Astrocyte (in vitro differentiated cells and primary cell): ENCODE results near the gene ERFL. TPM values are rescaled to one million over a fixed set of nuclear protein-coding genes. Genes with fewer than 3 reads are reported as not detected.
A peak's percentile ranks its signal among the peaks of the same experiment; 100 is the strongest.

Experiments
- DNase-seq: peaks from one replicate; pipeline ENCODE4 v3.0.0-alpha.2; 2010; ENCODE audit warnings: low read depth
- FAIRE-seq: peaks from 2 replicates; lab custom pipeline; 2011; peaks lifted over from hg19 to GRCh38; lab: Jason Lieb, UNC
- H2AFZ ChIP-seq: 2 replicates; pipeline ENCODE4 v1.6.0; 2012; ENCODE audit warnings: low read depth, low read length, inconsistent platforms
- H3K27ac ChIP-seq: 2 replicates; pipeline ENCODE4 v1.5.1; 2011; ENCODE audit warnings: low read depth, low read length, inconsistent platforms
- H3K27me3 ChIP-seq: 2 replicates; pipeline ENCODE4 v1.6.0; 2011; ENCODE audit warnings: low read length, inconsistent platforms; ENCODE audit not compliant: insufficient read depth
- H3K36me3 ChIP-seq: 2 replicates; pipeline ENCODE4 v1.5.1; 2011; ENCODE audit warnings: low read length, inconsistent platforms; ENCODE audit not compliant: insufficient read depth
- H3K4me1 ChIP-seq: 2 replicates; pipeline ENCODE4 v1.5.1; 2011; ENCODE audit warnings: low read length, inconsistent platforms; ENCODE audit not compliant: insufficient read depth
- H3K4me2 ChIP-seq: 2 replicates; pipeline ENCODE4 v1.6.0; 2012; ENCODE audit warnings: low read length, inconsistent platforms
- H3K4me3 ChIP-seq: 2 replicates; pipeline ENCODE4 v1.5.1; 2011; ENCODE audit warnings: low read depth, mild to moderate bottlenecking, low read length, inconsistent platforms; ENCODE audit not compliant: insufficient read depth
- H3K79me2 ChIP-seq: 2 replicates; pipeline ENCODE4 v1.6.0; 2012; ENCODE audit warnings: mild to moderate bottlenecking, low read length, inconsistent platforms; ENCODE audit not compliant: insufficient read depth
- H3K9ac ChIP-seq: 2 replicates; pipeline ENCODE4 v1.6.0; 2012; ENCODE audit warnings: mild to moderate bottlenecking, low read length, inconsistent platforms
- H3K9me3 ChIP-seq: 2 replicates; pipeline ENCODE4 v1.5.1; 2012; ENCODE audit warnings: low read depth, mild to moderate bottlenecking, low read length, inconsistent platforms; ENCODE audit not compliant: insufficient read depth
- H4K20me1 ChIP-seq: 2 replicates; pipeline ENCODE4 v1.6.0; 2012; ENCODE audit warnings: low read length, inconsistent platforms; ENCODE audit not compliant: insufficient read depth
- H3K27ac Mint-ChIP-seq: one replicate; pipeline ENCODE4 v1.8.0; 2021; ENCODE audit warnings: mild to moderate bottlenecking, mixed read lengths; ENCODE audit not compliant: unreplicated experiment
- H3K27me3 Mint-ChIP-seq: one replicate; pipeline ENCODE4 v1.8.0; 2021; ENCODE audit warnings: low read depth, mixed read lengths; ENCODE audit not compliant: unreplicated experiment
- H3K36me3 Mint-ChIP-seq: one replicate; pipeline ENCODE4 v1.8.0; 2021; ENCODE audit warnings: low read depth, mixed read lengths; ENCODE audit not compliant: unreplicated experiment
- H3K4me1 Mint-ChIP-seq: one replicate; pipeline ENCODE4 v1.8.0; 2021; ENCODE audit warnings: low read depth, mixed read lengths; ENCODE audit not compliant: unreplicated experiment
- H3K4me3 Mint-ChIP-seq: one replicate; pipeline ENCODE4 v1.8.0; 2021; ENCODE audit warnings: mild to moderate bottlenecking, moderate library complexity, mixed read lengths; ENCODE audit not compliant: unreplicated experiment
- H3K9me3 Mint-ChIP-seq: one replicate; pipeline ENCODE4 v1.8.0; 2021; ENCODE audit warnings: mild to moderate bottlenecking, mixed read lengths; ENCODE audit not compliant: unreplicated experiment
- EZH2 ChIP-seq: IDR thresholded peaks from 2 replicates; pipeline ENCODE4 v1.6.1; 2012; ENCODE audit warnings: mild to moderate bottlenecking, low read length, inconsistent platforms; ENCODE audit not compliant: insufficient read depth
- total RNA-seq: library from RNA; stranded (reverse); gene quantifications from 2 replicates; pipeline ENCODE4 v1.2.1, GENCODE V29; 2021
- TF ChIP-seq, protein P1 (sequence below): IDR thresholded peaks from 2 replicates; pipeline ENCODE4 v1.5.1; 2011; ENCODE audit warnings: low read depth, mild to moderate bottlenecking, inconsistent platforms, low read length, moderate library complexity; ENCODE audit not compliant: insufficient read depth

ERFL gene
- total RNA-seq, 1 donor from 2014 or later: 0.41 TPM

DNA sequence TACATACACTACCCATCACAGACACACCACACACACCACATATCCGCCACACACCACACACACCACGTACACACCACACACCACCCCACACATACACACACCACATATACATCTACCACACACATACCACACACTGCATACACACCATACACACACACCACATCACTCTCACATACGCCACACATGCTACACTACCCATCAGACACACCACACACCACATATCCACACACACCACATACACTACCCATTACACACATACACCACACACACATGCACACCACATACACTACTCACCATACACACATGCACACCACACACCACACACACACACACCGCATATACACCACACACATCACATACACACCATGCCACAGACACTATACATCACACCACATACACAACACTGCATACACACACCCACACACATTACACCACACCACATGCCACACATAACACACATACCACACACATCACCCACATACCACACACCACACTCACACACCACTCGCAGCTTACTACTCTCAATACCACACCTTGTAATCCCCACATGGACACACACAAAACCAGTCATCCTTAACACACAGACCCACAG lies 9.5 kb downstream of the ERFL start:
- Histone ChIP-seq H4K20me1 (peaks cover 20% of the 10 kb centered on the region), H3K79me2 (no peaks in the 10 kb centered on the region), H3K4me2 (no peak overlapping the region), H3K9ac (no peak overlapping the region), H3K4me3 (no peak overlapping the region), H3K36me3 (no peaks in the 10 kb centered on the region), H3K27me3 (peaks cover 86% of the 10 kb centered on the region), H3K9me3 (peaks cover 14% of the 10 kb centered on the region), H2AFZ (no peak overlapping the region), H3K4me1 (no peaks in the 10 kb centered on the region), H3K27ac (no peak overlapping the region)
- no peaks in the 10 kb centered on the region for H3K4me1 Mint-ChIP-seq
- H3K27me3 Mint-ChIP-seq: peaks cover 22% of the 10 kb centered on the region
- DNase-seq: peak; percentile 59
- H3K9me3 Mint-ChIP-seq: peaks cover 4% of the 10 kb centered on the region
- TF ChIP-seq EZH2: no peak
- TF ChIP-seq, protein P1, sequence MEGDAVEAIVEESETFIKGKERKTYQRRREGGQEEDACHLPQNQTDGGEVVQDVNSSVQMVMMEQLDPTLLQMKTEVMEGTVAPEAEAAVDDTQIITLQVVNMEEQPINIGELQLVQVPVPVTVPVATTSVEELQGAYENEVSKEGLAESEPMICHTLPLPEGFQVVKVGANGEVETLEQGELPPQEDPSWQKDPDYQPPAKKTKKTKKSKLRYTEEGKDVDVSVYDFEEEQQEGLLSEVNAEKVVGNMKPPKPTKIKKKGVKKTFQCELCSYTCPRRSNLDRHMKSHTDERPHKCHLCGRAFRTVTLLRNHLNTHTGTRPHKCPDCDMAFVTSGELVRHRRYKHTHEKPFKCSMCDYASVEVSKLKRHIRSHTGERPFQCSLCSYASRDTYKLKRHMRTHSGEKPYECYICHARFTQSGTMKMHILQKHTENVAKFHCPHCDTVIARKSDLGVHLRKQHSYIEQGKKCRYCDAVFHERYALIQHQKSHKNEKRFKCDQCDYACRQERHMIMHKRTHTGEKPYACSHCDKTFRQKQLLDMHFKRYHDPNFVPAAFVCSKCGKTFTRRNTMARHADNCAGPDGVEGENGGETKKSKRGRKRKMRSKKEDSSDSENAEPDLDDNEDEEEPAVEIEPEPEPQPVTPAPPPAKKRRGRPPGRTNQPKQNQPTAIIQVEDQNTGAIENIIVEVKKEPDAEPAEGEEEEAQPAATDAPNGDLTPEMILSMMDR: no peak
- no peaks in the 10 kb centered on the region for H3K36me3 Mint-ChIP-seq
- FAIRE-seq: no peak
- no peak overlapping the region for H3K27ac Mint-ChIP-seq
- no peak overlapping the region for H3K4me3 Mint-ChIP-seq

DNA sequence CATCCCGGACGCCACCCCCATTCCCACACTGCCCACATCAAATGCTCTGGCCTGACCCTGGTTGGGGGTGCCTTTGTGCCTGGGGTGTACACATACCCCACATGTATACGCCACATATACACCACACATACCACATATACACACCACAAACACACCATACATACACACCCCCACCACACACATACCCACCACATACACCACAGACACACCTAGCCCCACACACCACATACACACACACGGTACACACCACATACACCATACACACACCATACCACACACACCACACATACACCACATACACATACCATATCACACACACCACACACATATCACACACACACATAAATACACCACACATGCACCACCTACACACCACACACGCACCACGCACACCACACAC lies 10.2 kb downstream of the ERFL start:
- H3K4me3 Mint-ChIP-seq: no peak overlapping the region

DNA sequence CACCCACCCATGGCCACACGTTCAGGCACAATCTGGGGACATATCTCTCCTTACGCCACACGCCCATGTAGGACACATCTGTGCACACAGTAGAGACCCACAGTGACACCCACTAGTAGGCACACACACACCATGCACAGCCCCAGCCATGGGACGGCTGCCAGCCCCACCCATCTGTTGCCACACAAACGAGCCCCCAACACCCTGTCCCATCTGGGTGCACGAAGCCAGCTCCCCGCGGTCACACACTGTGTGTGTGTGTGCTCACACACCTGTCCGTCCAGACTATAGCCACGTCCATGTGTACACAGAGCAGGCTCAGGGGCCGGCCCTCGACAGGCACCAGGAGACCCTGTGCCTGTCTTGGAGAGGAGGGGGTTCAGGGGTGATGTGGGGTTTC lies 10.6 kb downstream of the ERFL start:
- Histone ChIP-seq H3K79me2 (no peaks in the 10 kb centered on the region), H3K9me3 (peaks cover 14% of the 10 kb centered on the region), H3K4me1 (no peaks in the 10 kb centered on the region), H3K27ac (no peak overlapping the region), H2AFZ (no peak overlapping the region), H3K27me3 (peaks cover 83% of the 10 kb centered on the region), H3K36me3 (no peaks in the 10 kb centered on the region), H3K4me3 (no peak overlapping the region), H4K20me1 (peaks cover 24% of the 10 kb centered on the region), H3K9ac (no peak overlapping the region), H3K4me2 (no peak overlapping the region)
- Mint-ChIP-seq H3K4me3 (no peak overlapping the region), H3K36me3 (no peaks in the 10 kb centered on the region), H3K27ac (no peak overlapping the region), H3K27me3 (peaks cover 20% of the 10 kb centered on the region), H3K9me3 (no peaks in the 10 kb centered on the region), H3K4me1 (no peaks in the 10 kb centered on the region)
- no peak for DNase-seq
- TF ChIP-seq, protein P1: no peak
- TF ChIP-seq EZH2: no peak
- FAIRE-seq: no peak

More for the DNA sequence above, 10.2 kb downstream of the ERFL start:
- Mint-ChIP-seq H3K9me3 (peaks cover 1% of the 10 kb centered on the region), H3K36me3 (no peaks in the 10 kb centered on the region), H3K27ac (no peak overlapping the region), H3K27me3 (peaks cover 21% of the 10 kb centered on the region), H3K4me1 (no peaks in the 10 kb centered on the region)
- Histone ChIP-seq H3K4me3 (no peak overlapping the region), H3K79me2 (no peaks in the 10 kb centered on the region), H3K9ac (no peak overlapping the region), H3K9me3 (peaks cover 14% of the 10 kb centered on the region), H3K27me3 (peaks cover 87% of the 10 kb centered on the region), H3K27ac (no peak overlapping the region), H3K36me3 (no peaks in the 10 kb centered on the region), H2AFZ (no peak overlapping the region), H3K4me2 (no peak overlapping the region), H3K4me1 (no peaks in the 10 kb centered on the region), H4K20me1 (peaks cover 24% of the 10 kb centered on the region)
- FAIRE-seq (no peak), DNase-seq (no peak)
- TF ChIP-seq EZH2: no peak
- TF ChIP-seq, protein P1: no peak
